Brain microvascular endothelial cell (primary cell): ENCODE measurements around the gene GPRC5D.

Source experiments
- DNase-seq: peaks from one replicate; pipeline ENCODE4 v3.0.0-alpha.2; 2020
- H3K27ac ChIP-seq: fragments of 250-450 bp; sonication (Bioruptor Pico); 2 replicates; pipeline ENCODE4 v1.5.1; 2020; ENCODE audit warnings: mild to moderate bottlenecking, moderate library complexity
- H3K27me3 ChIP-seq: fragments of 250-450 bp; sonication (Bioruptor Pico); replicated peaks from 2 replicates; pipeline ENCODE4 v1.5.1; 2020; ENCODE audit warnings: mild to moderate bottlenecking
- H3K36me3 ChIP-seq: fragments of 250-450 bp; sonication (Bioruptor Pico); replicated peaks from 2 replicates; pipeline ENCODE4 v1.5.1; 2020; ENCODE audit warnings: mild to moderate bottlenecking
- H3K4me3 ChIP-seq: 2 replicates; pipeline ENCODE4 v1.5.1; 2011; ENCODE audit warnings: low read depth, mild to moderate bottlenecking, control low read depth, low read length, moderate library complexity
- CTCF ChIP-seq: IDR thresholded peaks from 2 replicates; pipeline ENCODE4 v1.5.1; 2011; ENCODE audit warnings: low read depth, mild to moderate bottlenecking, moderate library complexity, low read length, control low read depth, inconsistent platforms; ENCODE audit errors: missing control alignments
- in situ Hi-C: cut with HindIII; loops from 2 replicates; pipeline ENCODE4 v1.10.0; 2017; ENCODE audit warnings: low sequenced_read_pairs, low pct_ligation_motif_present

The GPRC5D gene

GRCh38 chr12:12999271-12999958 is 47.4 kb upstream of the GPRC5D start:
- Histone ChIP-seq H3K4me3 (peak overlapping the region; percentile 88), H3K27ac (peak overlapping the region; percentile 34), H3K27me3 (no peaks in the 10 kb centered on the region), H3K36me3 (no peaks in the 10 kb centered on the region)
- no peak for TF ChIP-seq CTCF
- in situ Hi-C loops: loop anchor here (25.0 kb wide), 1 partner anchor 213 kb away; no protein-coding TSS in a partner anchor
- DNase-seq: no peak

GRCh38 chr12:12998248-12998647 is 46.3 kb upstream of the GPRC5D start:
- in situ Hi-C loops: loop anchor here (25.0 kb wide), 1 partner anchor 214 kb away; no protein-coding TSS in a partner anchor
- no peak for DNase-seq
- no peaks in the 10 kb centered on the region for H3K27me3 ChIP-seq
- TF ChIP-seq CTCF: no peak
- H3K27ac ChIP-seq: no peak overlapping the region
- no peaks in the 10 kb centered on the region for H3K36me3 ChIP-seq
- H3K4me3 ChIP-seq: no peak overlapping the region

- Histone ChIP-seq H3K4me3 (no peak overlapping the region), H3K27ac (no peak overlapping the region), H3K27me3 (no peaks in the 10 kb centered on the region), H3K36me3 (no peaks in the 10 kb centered on the region)
- no peak for TF ChIP-seq CTCF
- in situ Hi-C loops: loop anchor here (25.0 kb wide), 1 partner anchor 215 kb away; no protein-coding TSS in a partner anchor
- no peak for DNase-seq
These were observed 45.8 kb upstream of the GPRC5D start for GRCh38 chr12:12997734-12998133.

GRCh38 chr12:12997156-12997555 is 45.2 kb upstream of the GPRC5D start:
- Histone ChIP-seq H3K4me3 (no peak overlapping the region), H3K27ac (no peak overlapping the region), H3K36me3 (no peaks in the 10 kb centered on the region), H3K27me3 (no peaks in the 10 kb centered on the region)
- TF ChIP-seq CTCF: no peak
- no peak for DNase-seq
- in situ Hi-C loops: loop anchor here (25.0 kb wide), 1 partner anchor 215 kb away; no protein-coding TSS in a partner anchor

GRCh38 chr12:12996209-12996608 is 44.2 kb upstream of the GPRC5D start:
- no peak for TF ChIP-seq CTCF
- in situ Hi-C loops: loop anchor here (25.0 kb wide), 1 partner anchor 216 kb away; no protein-coding TSS in a partner anchor

More at GRCh38 chr12:12996209-12996608, 44.2 kb upstream of the GPRC5D start:
- Histone ChIP-seq H3K4me3 (no peak overlapping the region), H3K27ac (no peak overlapping the region), H3K27me3 (no peaks in the 10 kb centered on the region), H3K36me3 (no peaks in the 10 kb centered on the region)
- DNase-seq: no peak
